HAP-1 (cell line): Measurements from ENCODE around the gene NTM.

ENCODE experiments used
- DNase-seq, 2 experiments: peaks; one replicate each; pipeline ENCODE4 v3.0.0-alpha.2; 2016 to 2020; ENCODE audit warnings: low spot score in 2 of 2
- H3K27me3 ChIP-seq: fragments of 250-450 bp; sonication (Bioruptor Pico); 2 replicates; pipeline ENCODE4 v1.5.1; 2020; ENCODE audit warnings: low read depth, mild to moderate bottlenecking, moderate library complexity
- H3K36me3 ChIP-seq: fragments of 250-450 bp; sonication (Bioruptor Pico); replicated peaks from 2 replicates; pipeline ENCODE4 v1.5.1; 2020; ENCODE audit warnings: mild to moderate bottlenecking
- H3K4me1 ChIP-seq: fragments of 250-450 bp; sonication (Bioruptor Pico); 2 replicates; pipeline ENCODE4 v1.5.1; 2020; ENCODE audit warnings: mild to moderate bottlenecking
- H3K4me3 ChIP-seq: fragments of 250-450 bp; sonication (Bioruptor Pico); 2 replicates; pipeline ENCODE4 v1.5.1; 2020; ENCODE audit warnings: mild to moderate bottlenecking, moderate library complexity
- H3K9me3 ChIP-seq: fragments of 250-450 bp; sonication (Bioruptor Pico); 2 replicates; pipeline ENCODE4 v1.5.1; 2020; ENCODE audit warnings: mild to moderate bottlenecking, moderate library complexity
- in situ Hi-C: fragments of 300-500 bp; cut with MboI; formaldehyde crosslinking; loops from 3 replicates; pipeline ENCODE4 v1.14.3; 2020; ENCODE audit warnings: low sequenced_read_pairs, inconsistent platforms, mixed read lengths

NTM gene

GRCh38 chr11:131533149-131533548, 162.7 kb downstream of the NTM start:
- in situ Hi-C loops, result no loop called here
- Histone ChIP-seq H3K36me3 (no peaks in the 10 kb centered on the region), H3K4me1 (no peaks in the 10 kb centered on the region), H3K4me3 (no peak overlapping the region), H3K27me3 (no peaks in the 10 kb centered on the region), H3K9me3 (no peaks in the 10 kb centered on the region)
- no peak for DNase-seq

DNA sequence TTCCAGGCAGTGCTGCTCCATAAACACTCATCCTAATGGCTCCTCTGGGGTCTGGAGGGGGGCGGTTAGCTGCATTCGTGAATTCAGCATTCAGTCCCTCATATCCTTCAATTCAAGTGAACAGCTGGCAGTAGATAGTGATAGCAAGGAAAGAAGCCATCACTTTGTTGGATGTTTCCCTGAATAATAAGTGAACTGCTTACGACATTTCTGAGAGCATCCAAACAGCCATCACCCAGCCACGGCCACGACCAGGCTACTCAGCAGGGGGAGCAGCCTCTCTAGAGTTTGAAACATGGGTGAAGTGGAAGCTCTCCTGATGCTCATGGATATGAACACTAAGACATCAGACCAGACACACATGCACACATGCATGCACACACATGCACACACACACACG, 163.6 kb downstream of the NTM start:
- no peaks in the 10 kb centered on the region for H3K36me3 ChIP-seq
- no peaks in the 10 kb centered on the region for H3K9me3 ChIP-seq
- no peak for DNase-seq
- in situ Hi-C loops, result no loop called here
- no peaks in the 10 kb centered on the region for H3K4me1 ChIP-seq
- H3K4me3 ChIP-seq, result no peak overlapping the region
- no peaks in the 10 kb centered on the region for H3K27me3 ChIP-seq

DNA sequence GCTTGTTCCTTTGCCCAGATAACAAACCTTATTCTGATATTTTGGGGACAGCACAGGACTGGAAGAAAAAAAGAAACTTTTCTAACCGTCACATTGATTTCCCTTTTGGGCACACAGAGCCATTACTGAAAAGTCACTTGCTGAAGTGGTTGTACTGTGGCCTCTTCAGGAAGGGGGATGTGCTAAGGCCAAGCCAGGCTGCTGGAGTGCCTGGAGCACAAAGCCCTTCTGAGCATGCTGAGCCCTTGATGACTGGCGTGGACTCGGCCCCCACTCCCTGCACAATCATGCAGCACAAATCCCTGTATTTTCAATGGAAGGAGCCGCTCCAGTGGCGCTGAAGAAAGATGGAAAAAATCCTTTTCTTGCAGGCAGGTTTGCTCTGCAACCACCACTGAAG, 164.2 kb downstream of the NTM start:
- Histone ChIP-seq H3K27me3 (no peaks in the 10 kb centered on the region), H3K36me3 (no peaks in the 10 kb centered on the region), H3K4me3 (no peak overlapping the region), H3K4me1 (no peaks in the 10 kb centered on the region), H3K9me3 (no peaks in the 10 kb centered on the region)
- DNase-seq, result no peak
- in situ Hi-C loops, result no loop called here

DNA sequence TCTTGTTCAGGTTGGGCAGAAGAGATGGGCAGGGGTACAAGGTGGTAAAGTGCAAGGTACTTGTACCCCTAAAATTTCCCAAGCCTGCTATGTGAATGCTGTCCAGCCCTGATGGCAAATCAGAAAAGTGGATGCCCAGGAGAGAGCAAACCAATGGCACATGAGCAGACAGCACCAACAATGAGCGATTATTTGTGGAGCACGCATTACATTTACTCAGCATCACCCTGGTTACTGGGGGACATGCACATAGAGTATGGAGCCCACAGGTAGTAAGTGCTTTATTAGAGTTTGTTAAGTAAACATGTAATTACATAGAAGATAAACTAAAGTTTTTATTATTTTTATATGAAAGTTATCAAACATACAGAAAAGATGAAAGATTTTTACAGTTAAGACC, 165.7 kb downstream of the NTM start:
- no peaks in the 10 kb centered on the region for H3K4me1 ChIP-seq
- in situ Hi-C loops, result no loop called here
- no peak for DNase-seq
- H3K27me3 ChIP-seq, result no peaks in the 10 kb centered on the region
- H3K36me3 ChIP-seq, result no peaks in the 10 kb centered on the region
- H3K4me3 ChIP-seq, result no peak overlapping the region
- no peaks in the 10 kb centered on the region for H3K9me3 ChIP-seq

DNA sequence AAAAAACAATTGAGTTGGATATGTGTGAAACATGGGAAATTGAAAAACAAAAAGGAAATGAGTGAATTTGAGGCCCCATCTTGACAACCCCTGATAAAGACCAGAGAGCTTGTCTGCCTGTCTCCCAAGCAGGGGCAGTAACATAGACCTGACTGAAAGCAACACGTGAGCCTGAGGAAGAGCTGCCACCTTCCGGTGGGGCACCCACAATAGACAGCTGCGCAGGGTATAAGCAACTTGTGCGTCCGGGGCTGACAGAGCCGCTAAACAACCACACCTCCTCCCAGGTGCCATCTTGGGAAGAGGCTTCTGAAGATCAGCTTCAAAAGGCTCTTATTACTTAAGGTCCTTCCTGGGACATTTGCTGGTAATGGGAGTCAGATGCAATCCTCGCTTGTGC, 166.8 kb downstream of the NTM start:
- H3K4me1 ChIP-seq, result no peaks in the 10 kb centered on the region
- in situ Hi-C loops, result no loop called here

GRCh38 chr11:131537748-131538147, 167.3 kb downstream of the NTM start:
- no peaks in the 10 kb centered on the region for H3K27me3 ChIP-seq
- H3K9me3 ChIP-seq, result no peaks in the 10 kb centered on the region
- DNase-seq, result no peak
- no peaks in the 10 kb centered on the region for H3K4me1 ChIP-seq
- H3K36me3 ChIP-seq, result no peaks in the 10 kb centered on the region
- H3K4me3 ChIP-seq, result no peak overlapping the region
- in situ Hi-C loops, result no loop called here

More for the DNA sequence above, 166.8 kb downstream of the NTM start:
- H3K4me3 ChIP-seq, result no peak overlapping the region
- H3K27me3 ChIP-seq, result no peaks in the 10 kb centered on the region
- no peaks in the 10 kb centered on the region for H3K36me3 ChIP-seq
- DNase-seq, result no peak
- no peaks in the 10 kb centered on the region for H3K9me3 ChIP-seq

DNA sequence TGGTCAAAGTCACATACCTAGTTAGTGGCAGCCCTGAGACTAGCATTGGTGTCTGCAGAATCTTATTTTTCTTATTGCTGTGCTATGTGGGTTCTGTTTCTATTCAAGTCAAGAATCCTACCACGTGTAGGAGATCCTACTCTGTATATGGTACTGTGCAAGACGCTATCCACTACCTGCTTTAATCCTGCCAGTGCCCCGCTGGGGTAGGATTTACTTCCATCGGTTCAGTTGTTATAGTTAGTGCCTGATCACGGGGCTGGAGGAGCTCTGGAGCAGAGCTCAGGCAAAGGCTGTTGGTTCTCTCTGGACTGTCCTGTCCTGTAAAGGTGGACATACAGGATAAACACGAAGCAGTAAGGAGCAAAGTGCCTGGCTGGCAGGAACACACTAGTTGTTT, 167.9 kb downstream of the NTM start:
- no peaks in the 10 kb centered on the region for H3K4me1 ChIP-seq
- DNase-seq, result no peak
- no peak overlapping the region for H3K4me3 ChIP-seq
- in situ Hi-C loops, result no loop called here
- no peaks in the 10 kb centered on the region for H3K9me3 ChIP-seq
- no peaks in the 10 kb centered on the region for H3K27me3 ChIP-seq
- H3K36me3 ChIP-seq, result no peaks in the 10 kb centered on the region

DNA sequence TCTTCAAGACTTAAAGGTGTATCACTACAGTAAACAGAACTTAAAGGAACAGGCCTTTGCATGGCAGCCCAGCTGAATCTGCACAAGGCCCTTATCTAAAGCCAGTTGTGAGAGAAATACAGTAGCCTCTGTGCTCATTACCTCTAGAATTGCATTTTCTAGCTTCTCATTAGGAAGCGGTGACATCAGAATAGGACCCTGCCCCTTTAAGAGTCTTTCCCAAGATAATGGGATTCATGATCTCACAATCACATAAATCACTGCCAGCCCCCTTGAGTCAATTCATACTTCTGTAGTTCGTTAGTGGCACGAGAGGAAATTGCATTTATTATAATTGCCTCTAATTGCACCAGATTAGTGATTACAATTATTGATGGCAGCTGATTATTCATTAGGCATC, 170.3 kb downstream of the NTM start:
- Histone ChIP-seq H3K4me1 (no peaks in the 10 kb centered on the region), H3K9me3 (no peaks in the 10 kb centered on the region), H3K36me3 (no peaks in the 10 kb centered on the region), H3K4me3 (no peak overlapping the region), H3K27me3 (no peaks in the 10 kb centered on the region)
- DNase-seq, result no peak
- in situ Hi-C loops, result no loop called here

DNA sequence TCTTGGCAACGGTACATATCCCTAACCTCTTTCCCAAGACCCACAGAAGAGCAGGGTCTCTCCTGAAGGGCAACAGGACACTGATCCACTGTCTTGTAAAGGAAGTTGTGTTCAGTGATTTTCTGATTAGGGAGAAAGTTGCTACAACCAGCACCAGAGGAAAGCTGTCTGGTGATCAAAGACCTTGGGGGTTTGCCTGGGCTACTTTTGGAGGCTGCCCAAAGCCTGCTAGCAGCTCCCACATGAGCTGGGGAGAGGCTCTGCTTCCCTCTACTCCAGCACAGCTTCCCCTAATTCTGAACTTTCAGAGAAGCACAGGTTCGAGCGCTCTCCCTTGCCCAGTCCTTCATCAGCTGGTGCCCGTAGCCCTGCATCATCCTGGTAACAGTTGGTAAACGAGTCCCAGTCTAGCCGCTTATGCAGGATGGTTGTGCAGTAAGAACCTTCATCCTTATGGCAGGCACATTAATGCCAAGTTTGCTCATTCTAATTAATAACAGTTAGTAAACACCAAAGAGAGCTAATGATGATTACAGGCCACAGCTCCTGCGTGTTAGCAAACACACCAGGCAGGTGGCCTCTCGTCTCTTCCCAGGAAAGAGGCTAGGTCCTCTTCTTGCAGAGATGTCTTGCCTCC, 173.1 kb downstream of the NTM start:
- no peaks in the 10 kb centered on the region for H3K36me3 ChIP-seq
- in situ Hi-C loops, result no loop called here

GRCh38 chr11:131544591-131544990, 174.2 kb downstream of the NTM start:
- Histone ChIP-seq H3K4me3 (no peak overlapping the region), H3K36me3 (no peaks in the 10 kb centered on the region), H3K4me1 (no peaks in the 10 kb centered on the region), H3K9me3 (no peaks in the 10 kb centered on the region), H3K27me3 (no peaks in the 10 kb centered on the region)
- in situ Hi-C loops, result no loop called here
- DNase-seq, result no peak

More for the DNA sequence above, 173.1 kb downstream of the NTM start:
- no peaks in the 10 kb centered on the region for H3K27me3 ChIP-seq
- H3K4me3 ChIP-seq, result no peak overlapping the region
- no peaks in the 10 kb centered on the region for H3K9me3 ChIP-seq
- no peak for DNase-seq
- H3K4me1 ChIP-seq, result no peaks in the 10 kb centered on the region

DNA sequence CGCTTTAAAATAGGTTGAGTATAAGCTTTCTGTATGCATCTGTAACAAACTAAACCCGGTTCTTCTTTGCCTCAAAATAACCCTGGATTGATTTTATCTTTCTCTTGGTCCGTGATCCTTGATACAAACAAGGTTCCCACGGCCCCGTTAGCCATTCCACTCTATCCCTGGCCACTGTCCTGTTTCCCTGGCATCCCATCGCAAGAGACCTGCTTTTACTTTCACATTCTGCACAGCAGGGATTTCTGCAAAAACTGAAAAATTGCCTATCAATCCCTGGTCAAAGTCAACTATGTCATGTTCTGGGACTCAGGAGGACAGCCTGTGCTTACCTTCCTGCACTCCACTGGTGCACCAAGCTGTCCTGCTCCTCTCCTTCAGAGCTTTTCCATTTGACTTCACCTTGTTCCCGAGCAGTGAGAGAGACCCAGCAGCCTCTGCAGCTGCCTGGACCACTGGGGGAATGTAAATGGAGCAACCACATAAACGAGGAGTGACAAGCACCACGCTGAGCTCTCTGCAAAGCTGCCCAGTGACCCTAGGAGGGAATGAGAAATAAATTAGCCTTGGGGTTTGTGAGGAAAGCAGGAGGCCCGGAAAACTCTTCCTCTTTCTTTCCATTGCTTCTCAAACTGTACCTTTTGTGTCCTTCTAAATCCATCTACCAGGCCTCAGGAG, 175.9 kb downstream of the NTM start:
- Histone ChIP-seq H3K27me3 (no peaks in the 10 kb centered on the region), H3K4me3 (no peak overlapping the region), H3K36me3 (no peaks in the 10 kb centered on the region), H3K9me3 (no peaks in the 10 kb centered on the region), H3K4me1 (no peaks in the 10 kb centered on the region)
- in situ Hi-C loops, result no loop called here
- no peak for DNase-seq

- in situ Hi-C loops, result no loop called here
- H3K4me1 ChIP-seq, result no peaks in the 10 kb centered on the region
- no peaks in the 10 kb centered on the region for H3K9me3 ChIP-seq
- DNase-seq, result no peak
- H3K27me3 ChIP-seq, result no peaks in the 10 kb centered on the region
- H3K4me3 ChIP-seq, result no peak overlapping the region
- H3K36me3 ChIP-seq, result no peaks in the 10 kb centered on the region
Measured at GRCh38 chr11:131549099-131549498, 178.7 kb downstream of the NTM start.

GRCh38 chr11:131549770-131550169, 179.4 kb downstream of the NTM start:
- Histone ChIP-seq H3K36me3 (no peaks in the 10 kb centered on the region), H3K4me3 (no peak overlapping the region), H3K4me1 (no peaks in the 10 kb centered on the region), H3K9me3 (no peaks in the 10 kb centered on the region), H3K27me3 (no peaks in the 10 kb centered on the region)
- in situ Hi-C loops, result no loop called here
- DNase-seq, result no peak

DNA sequence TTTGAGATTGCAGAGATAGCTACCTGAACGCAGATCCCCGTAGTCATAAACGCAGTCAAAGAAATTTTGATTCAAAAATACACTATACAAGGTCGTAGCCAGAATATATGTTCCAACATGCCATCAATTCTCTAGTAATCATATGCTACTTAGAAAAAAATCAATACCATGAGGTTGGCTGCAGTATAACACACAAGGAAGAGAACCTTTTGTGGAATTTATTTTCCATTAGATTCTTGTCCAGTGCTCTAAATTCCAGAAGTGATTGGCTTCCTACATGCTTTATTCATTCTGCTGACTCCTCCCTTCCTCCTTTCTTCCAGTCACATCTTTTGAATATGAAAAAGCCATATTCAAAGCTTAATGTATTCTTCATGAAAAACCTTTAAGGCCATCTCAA, 189.9 kb downstream of the NTM start:
- Histone ChIP-seq H3K4me1 (no peaks in the 10 kb centered on the region), H3K4me3 (no peak overlapping the region), H3K27me3 (no peaks in the 10 kb centered on the region), H3K36me3 (no peaks in the 10 kb centered on the region), H3K9me3 (no peaks in the 10 kb centered on the region)
- in situ Hi-C loops, result no loop called here
- DNase-seq, result no peak

DNA sequence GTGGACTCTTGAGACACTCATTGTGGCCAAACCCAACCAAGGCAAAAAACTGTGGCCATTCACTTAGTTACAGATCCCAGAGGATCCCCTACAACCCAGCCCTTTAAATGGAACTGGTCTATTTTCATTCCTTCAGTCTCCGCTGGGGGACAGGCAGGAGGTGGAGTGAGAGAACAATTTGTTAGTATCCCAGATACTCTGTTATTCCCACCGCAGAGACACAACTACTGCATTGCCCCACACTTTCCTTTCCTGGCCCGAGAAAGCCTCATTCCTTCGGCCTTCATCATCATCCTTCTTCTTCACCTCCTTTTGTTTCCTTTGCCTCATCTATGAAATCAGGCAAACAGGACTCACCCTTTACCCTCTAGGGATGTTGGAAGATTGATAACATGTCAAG, 191.1 kb downstream of the NTM start:
- Histone ChIP-seq H3K36me3 (no peaks in the 10 kb centered on the region), H3K4me1 (no peaks in the 10 kb centered on the region), H3K4me3 (no peak overlapping the region), H3K9me3 (no peaks in the 10 kb centered on the region), H3K27me3 (no peaks in the 10 kb centered on the region)
- DNase-seq, result no peak
- in situ Hi-C loops, result no loop called here
